MM.1S (cell line): ENCODE results near the gene EML6.

Experiments used
- CTCF ChIP-seq: fragments of 300-600 bp; sonication (generic); IDR thresholded peaks from 2 replicates; pipeline ENCODE4 v1.5.1; 2016; ENCODE audit warnings: antibody characterized with exemption, low read length, mixed read lengths
- EZH2phosphoT487 ChIP-seq: fragments of 300-600 bp; sonication (generic); IDR thresholded peaks from 2 replicates; pipeline ENCODE4 v1.6.1; 2018; ENCODE audit warnings: antibody characterized with exemption, low read length

DNA sequence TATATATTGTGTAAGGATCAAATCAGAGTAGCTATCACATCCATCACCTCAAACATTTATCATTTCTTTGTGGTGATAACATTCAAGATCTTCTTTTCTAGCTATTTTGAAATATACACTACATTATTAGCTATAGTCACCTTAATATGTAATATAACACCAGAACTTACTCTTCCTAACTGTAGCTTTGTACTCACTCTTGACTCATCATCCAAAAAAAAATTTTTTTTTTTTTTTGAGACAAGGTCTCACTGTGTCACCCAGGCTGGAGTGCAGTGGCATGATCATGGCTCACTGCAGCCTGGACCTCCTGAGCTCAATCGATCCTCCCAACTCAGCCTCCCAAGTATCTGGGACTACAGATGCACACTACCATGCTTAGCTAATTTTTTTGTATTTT lies 153.3 kb downstream of the EML6 start:
- no peak for TF ChIP-seq CTCF
- TF ChIP-seq EZH2phosphoT487, result no peak
